DMS153 treated with DMSO at 0.1 percent for 48 hours (cell line): ENCODE measurements around the gene PSME2.

ENCODE experiments used
- DNase-seq: peaks from one replicate; lab custom pipeline; 2025; ENCODE audit not compliant: unreplicated experiment; lab: John Stamatoyannopoulos, UW

Gene PSME2

DNA sequence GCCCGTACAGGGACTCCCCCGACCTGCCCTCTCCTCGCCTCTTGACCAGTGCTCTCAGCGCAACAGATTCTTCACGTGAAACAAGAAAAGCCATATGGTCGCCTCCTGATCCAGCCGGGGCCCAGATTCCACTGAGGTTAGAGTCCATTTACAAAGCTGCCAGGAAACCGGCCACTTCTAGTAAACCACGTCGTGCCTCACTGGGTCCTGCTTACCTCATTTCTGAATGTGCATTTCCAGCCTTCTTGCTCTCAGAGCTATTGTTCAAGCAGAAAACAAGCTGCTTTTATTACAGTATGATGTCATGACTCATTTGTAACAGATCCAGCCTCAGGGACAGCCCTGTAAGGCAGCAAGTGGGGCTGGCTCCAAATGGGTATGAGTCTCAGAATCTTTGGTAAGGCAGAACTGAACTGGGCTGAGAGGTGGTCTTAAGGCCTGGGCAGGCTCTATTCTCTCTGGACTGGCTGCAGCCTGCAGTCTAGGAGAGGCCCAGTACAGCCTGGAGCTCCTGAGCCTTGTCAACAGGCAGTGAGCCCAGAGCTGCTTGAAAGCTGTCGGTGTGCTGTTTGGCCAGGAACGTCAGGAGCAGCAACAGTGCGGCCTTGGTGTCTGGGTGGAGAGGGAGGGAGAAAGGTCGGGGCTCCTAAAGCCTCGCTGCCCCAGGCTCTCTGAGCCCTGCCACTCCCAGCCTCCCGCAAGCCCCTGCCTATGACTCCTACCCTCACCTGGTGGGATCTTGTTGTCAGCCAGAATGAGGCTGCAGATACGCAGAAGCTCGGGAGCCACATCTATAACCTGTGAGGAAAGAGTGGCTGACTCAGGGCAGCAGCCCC lies 33.8 kb upstream of the PSME2 start:
- DNase-seq = no peak

DNA sequence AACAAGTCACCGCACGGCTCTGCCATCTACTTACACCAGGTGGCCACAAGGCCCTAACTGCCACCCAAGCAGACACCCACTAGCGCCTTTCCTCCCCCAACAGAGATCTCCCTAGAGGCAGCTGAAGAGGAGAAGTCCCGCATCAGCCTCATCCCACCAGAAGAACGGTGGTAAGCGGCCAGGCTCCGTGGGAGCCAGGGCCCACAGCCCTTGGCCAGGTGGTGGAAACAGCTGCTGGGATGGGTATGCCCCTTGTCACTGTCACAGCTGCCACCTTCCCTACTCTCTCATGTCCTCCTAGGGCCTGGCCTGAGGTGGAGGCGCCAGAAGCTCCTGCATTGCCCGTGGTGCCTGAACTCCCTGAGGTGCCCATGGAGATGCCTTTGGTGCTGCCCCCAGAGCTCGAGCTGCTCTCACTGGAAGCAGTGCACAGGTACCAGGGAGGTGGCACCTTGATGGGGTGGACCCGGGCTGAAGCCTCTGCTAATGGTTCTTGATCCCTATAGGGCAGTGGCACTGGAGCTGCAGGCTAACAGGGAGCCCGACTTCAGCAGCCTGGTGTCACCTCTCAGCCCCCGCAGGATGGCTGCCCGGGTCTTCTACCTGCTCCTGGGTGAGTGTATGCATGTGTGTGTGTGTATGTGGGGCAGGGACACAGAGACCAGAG lies 33.0 kb upstream of the PSME2 start:
- DNase-seq = no peak

DNA sequence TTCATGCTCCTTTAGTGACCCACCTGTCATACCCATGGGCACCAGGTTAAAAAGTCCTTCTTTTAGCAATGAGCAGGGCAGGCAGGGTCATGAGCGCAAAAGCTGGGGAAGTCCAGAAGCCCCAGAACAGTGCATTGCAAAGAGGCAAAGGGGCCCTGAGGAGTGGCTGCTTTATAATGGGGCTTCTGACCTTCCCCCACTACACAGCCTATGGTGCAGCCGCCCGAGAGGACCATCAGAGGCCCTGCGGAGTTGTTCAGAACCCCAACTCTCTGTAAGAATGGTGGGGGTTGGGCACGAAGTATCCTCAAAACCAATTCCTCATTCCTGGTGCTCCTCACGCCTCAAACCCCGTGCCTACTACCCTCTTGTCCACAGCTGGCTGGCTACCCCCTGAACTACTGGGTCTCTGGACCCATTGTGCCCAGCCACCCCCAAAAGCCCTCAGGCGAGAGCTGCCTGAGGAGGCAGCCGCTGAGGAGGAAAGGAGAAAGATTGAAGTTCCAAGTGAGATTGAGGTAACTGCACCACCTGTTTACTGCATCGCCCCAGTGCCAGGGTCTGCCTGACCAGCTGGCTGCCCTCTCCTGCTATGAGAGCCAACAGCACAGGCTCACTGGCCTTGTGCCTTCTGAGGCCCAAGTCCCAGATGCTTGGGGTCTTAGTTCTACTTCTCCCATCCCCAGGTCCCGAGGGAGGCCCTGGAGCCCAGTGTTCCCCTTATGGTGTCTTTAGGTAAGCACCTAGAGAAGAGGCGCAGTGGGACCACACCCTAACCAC lies 32.2 kb upstream of the PSME2 start:
- DNase-seq = no peak

DNA sequence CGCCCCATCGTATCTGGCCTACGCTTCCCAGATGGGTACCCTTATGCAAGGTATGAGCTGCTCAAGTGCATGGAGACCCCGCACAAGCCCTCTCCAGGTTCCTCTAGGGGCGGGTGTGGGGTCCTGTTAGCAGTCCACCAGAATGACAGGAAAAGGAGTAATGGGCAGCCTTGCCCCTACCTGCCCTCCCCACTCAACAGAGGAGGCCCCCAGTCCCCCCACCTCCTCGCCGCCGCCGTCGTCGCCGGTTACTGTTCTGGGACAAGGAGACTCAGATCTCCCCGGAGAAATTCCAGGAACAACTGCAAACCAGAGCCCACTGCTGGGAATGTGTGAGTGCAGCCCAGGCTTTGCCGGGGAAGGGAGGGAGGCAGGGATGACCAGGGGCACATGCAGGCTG lies 31.5 kb upstream of the PSME2 start:
- DNase-seq = no peak

DNA sequence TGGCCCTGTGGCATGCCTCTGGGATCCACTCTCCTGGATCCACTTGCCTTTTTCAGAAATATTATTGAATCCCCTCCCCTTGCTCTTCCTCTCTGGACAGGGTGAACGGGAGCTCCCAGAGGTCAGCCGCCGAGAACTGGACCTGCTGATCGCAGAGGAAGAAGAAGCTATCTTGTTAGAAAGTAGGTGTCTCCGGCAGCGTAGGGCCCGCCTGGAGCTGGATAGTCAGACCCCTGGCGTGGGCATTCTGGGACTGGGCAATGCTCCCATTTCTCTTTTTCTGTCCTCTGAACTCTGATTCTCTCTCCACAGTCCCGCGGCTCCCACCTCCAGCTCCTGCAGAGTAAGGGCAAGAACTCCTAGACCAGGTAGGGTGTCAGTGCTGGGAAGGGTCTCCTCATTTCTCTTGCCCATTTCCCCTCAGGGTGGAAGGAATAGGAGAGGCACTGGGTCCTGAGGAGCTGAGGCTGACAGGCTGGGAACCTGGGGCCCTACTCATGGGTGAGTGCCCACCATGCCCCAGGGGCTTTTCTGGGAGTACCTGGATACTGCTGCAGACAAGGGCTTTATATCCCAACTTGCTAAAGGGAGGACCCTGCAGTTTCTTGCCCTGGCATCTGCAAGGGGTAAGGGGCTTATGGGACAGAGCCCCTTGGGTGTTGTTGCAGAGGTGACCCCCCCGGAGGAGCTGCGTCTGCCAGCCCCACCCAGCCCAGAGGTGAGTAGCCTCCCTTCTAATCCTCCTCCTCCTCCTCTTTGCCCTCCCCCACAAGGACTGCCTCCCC lies 30.8 kb upstream of the PSME2 start:
- DNase-seq = no peak

DNA sequence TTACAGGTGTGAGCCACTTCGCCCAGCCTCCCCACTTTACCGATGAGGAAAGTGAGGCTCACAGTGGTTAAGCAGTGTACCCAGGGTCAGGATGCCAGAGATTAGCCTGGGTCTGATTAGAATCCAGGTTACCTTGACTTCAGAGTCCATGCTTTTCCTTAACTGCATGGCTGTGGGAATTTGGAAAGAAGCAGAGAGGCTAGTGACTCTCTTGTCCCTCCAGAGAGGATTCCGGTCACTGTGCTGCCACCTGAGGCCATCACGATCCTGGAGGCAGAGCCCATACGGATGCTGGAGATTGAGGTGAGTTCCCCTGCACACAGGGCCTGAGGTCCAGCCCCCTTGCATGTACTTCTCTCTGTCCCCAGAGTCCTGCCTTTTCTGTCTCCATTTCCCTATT lies 30.2 kb upstream of the PSME2 start:
- DNase-seq = no peak

DNA sequence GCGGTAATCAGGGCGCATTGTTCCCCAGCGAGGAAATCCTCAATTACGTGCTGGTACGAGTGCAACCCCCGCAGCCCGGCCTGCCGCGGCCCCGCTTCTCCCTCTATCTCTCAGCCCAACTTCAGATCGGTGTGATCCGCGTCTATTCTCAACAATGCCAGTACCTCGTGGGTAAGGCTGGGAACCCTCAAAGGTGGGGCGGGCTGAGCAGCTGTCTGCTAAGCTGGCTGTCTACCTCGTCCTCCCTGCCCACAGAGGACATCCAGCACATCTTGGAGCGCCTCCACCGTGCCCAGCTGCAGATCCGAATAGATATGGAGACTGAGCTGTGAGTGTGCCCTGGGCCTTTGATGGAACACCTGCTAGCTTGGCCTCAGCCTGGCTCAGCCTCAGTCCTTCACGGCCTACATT lies 26.5 kb upstream of the PSME2 start:
- no peak for DNase-seq

DNA sequence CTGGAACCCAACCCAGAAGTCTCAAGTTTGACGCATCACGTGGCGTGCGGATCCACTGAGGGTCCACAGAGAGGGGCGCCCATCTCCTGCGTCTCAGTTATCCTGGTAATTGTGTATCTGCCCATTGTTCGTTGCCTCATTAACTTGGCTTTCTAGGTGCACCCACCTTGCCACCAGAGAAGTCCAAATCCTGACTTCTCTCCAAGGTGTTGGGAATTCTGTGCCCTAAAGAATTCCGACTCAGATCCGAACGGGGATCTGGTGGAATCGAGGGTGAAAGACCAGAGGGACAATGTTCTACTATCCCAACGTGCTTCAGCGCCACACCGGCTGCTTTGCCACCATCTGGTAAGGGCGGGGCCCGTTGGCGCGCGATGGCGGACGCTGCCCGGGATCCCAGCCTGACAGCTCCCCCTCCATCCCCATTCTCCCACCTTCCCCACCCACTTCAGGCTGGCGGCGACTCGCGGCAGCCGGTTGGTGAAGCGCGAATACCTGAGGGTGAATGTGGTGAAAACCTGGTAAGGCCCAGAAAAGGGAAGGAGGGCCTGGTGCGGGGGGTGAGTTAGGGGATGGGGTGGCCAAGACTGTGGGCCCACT lies 26.0 kb upstream of the PSME2 start:
- no peak for DNase-seq

DNA sequence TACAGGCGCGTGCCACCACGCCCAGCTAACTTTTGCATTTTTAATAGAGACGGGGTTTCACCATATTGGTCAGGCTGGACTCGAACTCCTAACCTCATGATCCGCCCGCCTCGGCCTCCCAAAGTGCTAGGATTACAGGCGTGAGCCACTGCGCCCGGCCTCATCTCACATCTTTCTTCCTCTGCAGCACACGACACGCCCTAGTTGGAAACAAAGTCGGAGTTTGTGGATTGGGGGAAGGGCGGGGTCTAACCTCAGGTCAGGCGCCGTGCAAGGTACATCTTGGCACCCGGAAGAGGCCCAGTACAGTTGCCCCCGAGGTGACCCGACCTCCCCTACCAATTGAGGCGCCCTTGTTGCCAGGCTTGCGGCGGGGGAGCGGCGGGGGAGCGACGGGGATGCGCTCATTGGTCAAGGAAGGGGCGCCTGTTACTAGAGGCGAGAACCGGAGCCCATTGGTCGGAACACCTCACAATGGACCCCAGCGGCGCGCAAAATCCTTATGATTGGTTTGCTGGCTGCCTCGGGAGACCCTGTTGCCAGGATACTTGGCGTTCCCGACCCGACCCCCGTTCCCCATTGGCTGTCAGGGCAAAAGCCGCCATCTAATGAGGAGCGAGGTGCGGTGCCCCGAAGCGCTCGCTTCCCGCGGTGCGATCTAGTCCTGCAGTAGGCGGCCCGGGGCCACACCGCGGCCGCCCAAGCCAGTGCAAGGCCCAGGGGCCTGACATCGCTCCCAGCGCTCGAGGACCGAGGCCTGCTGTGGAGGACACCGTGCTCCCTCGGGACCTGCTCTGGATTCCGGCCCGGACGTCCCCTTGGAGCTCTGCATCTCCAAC lies 25.2 kb upstream of the PSME2 start, which contains the start of gene REC8:
TSS of gene REC8 (plus strand) at position 659 of the 839 bp plus-strand sequence. CDS start 473 bp downstream, outside the sequence.
- DNase-seq = peak; percentile 82

DNA sequence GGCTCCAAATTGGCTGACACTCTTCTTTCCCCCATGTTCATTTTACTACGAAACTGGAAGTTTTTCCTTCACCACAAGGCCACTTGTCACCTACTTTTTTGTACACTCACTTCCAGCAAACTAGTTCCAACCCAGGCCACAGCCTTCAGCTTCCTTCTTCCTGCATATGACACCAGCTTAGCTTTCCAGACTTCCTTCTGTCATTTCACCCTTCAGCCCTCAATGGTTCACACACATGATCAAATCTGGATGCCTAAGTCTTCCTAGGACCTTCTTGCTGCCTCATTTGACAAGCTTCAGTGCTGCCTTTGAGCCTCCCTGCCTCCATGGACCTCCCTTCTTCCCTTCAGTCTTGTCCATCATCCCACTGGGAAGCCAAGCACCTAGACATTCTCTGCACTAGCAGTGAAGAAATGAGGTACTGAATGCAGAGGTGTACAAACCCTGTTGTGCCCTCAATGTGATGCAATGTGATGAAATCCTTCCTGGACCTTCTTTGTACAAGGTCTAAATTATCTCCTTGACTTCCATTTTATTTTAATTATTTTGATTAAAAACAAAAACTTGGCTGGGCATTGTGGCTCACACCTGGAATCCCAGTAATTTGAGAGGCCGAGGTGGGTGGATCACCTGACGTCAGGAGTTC lies 21.2 kb upstream of the PSME2 start:
- no peak for DNase-seq

DNA sequence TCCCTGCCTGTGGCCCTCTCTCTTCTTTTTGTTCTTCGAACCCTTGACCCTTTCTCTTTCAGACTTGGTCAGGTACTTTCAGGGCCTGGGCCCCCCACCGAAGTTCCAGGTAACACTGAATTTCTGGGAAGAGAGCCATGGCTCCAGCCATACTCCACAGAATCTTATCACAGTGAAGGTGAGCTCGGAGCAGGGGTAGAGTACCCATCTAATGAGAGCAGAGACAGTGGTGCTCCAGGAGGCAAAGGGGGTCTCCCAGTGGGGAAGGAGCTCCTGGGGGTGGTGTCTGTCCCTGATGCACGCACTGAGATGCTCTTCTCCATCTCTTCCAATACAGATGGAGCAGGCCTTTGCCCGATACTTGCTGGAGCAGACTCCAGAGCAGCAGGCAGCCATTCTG lies 19.4 kb upstream of the PSME2 start:
- no peak for DNase-seq

DNA sequence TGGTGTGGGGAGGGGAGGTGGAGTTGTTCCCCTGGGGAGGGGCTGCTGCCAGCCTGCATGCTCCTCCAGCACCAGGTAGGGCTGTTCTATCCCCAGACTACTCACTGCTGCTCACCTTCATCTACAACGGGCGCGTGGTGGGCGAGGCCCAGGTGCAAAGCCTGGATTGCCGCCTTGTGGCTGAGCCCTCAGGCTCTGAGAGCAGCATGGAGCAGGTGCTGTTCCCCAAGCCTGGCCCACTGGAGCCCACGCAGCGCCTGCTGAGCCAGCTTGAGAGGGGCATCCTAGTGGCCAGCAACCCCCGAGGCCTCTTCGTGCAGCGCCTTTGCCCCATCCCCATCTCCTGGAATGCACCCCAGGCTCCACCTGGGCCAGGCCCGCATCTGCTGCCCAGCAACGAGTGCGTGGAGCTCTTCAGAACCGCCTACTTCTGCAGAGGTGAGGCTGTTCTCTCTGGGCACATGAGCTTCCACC lies 18.1 kb upstream of the PSME2 start:
- no peak for DNase-seq

DNA sequence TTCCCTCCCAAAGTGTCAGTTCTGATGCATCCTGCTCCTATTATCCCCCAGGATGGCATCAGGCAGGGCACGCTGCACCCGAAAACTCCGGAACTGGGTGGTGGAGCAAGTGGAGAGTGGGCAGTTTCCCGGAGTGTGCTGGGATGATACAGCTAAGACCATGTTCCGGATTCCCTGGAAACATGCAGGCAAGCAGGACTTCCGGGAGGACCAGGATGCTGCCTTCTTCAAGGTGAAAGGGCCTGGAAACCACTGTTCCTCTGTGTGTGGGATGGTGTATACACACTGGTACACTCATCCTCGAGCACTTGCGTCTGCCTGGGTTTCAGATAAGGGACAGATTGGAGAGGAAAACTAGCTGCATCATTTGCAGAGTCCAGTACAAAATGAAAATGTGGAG lies 15.7 kb upstream of the PSME2 start:
- DNase-seq = no peak

DNA sequence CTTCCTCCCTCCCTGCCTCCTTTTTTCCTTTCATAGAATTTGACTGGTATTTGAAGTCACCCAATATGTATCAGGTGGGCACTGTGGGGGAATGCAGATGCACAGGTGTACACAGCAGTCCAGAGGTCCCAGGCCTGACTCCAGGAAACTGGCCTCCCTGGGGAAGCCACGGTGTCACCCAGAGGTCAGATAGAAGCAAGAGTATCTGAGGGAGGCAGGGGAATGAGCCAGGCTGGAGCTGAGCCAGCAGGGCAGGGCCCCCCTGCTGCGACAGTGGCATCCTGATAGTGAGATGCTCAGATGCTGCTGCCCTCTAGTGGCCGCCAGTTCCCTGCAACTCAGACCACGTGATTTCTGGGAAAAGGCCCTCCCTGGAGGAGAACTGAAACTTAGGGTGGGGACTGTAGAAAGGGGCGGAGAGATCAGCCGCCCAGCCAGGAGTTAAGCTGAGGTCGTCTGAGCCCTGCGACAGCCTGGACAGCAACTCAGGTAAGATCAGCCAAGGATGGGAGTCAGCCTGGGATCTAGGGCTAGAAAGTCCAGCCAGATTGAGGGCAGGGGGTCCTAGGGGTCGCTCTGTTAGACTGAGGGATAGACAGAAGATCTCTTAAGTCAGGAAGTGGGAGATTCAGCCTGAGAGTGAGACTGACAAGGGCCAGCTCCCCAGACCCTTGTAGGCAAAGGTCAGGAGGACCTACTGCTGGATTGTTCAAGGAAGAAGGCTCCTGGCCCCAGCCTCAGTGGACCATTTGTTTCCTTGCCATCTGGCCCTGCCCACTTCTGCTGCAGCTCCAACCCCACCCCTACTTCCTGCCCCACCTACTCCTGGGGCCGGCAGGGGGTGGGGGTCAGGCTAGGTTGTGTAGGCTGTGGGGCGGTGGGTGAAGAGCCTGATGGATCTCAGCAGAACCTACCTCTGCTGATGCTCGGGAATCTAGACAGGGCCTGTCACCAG lies 14.7 kb upstream of the PSME2 start, which contains the start of gene IRF9:
TSS of gene IRF9 (plus strand) at position 416 of the 955 bp plus-strand sequence. CDS start 880 bp downstream, outside the sequence.
- peak; percentile 93 for DNase-seq

DNA sequence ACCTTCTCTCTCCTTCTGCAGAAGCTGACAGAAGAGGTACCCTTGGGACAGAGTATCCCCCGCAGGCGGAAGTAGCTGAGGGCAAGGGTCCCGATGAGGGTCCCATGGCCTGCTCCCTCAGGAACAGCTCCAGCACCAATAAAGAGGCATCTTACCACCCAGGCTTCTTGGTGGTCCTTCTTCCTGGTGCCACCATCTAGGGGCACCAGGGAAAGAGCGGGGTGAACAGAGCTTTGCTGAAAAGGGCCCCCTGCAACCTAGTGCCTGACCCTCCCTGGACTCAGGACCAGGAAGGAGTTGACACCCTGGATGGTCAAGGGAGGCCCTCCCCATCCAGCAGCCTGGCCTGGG lies 14.1 kb upstream of the PSME2 start:
- no peak for DNase-seq

DNA sequence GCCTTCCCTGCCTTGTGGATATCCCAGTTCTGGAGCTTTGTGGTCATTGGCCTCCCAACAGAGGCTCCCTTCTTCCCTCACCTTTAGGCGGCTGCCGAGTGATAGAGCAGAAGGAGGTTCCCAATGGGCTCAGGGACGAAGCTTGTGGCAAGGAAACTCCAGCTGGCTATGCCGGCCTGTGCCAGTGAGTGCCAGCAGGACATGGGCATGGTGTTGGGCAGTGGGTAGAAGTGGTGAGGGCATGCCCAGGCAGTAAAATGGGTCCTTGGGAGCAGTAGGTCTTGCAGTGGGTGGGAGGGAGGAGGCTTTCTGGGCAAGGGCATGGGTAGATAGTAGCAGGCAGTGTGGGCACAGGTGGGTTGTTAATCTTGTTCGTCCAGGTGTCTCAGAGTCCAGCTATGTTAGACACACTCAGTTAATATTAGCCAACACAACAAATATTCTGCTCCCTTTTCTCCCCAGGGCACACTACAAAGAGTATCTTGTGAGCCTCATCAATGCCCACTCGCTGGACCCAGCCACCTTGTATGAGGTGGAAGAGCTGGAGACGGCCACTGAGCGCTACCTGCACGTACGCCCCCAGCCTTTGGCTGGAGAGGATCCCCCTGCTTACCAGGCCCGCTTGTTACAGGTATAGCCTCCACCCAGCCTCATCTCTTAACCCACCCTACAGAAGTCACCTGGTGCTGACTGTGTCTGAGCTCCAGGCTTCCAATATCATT lies 13.5 kb upstream of the PSME2 start:
- no peak for DNase-seq

DNA sequence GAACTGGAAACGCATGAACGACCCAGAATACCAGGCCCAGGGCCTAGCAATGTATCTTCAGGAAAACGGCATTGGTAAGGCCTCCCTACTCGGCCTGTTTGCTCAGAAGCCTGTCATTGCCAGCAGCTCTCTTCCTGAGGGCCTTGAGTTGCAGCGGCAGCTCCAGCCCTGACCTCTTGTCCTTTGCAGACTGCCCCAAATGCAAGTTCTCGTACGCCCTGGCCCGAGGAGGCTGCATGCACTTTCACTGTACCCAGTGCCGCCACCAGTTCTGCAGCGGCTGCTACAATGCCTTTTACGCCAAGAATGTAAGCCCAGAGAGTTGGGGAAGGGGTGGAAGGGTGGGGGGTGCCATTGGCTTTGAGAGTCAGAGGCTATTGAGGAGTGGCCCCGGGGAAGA lies 10.9 kb upstream of the PSME2 start:
- no peak for DNase-seq
